OCI-LY7 (cell line): Measurements from ENCODE around the gene CARD19.

Experiments
- EZH2phosphoT487 ChIP-seq: fragments of 200-600 bp; sonication (generic); IDR thresholded peaks from 2 replicates; pipeline ENCODE4 v1.6.1; 2018; ENCODE audit warnings: low read depth, borderline replicate concordance, mild to moderate bottlenecking, mixed run types, antibody characterized with exemption, low read length, moderate library complexity, mixed read lengths
- TF ChIP-seq, protein P1 (sequence below): fragments of 200-600 bp; sonication (generic); conservative IDR thresholded peaks from 2 replicates; pipeline ENCODE4 v1.5.1; 2014; ENCODE audit warnings: mild to moderate bottlenecking, antibody characterized with exemption, low read length, moderate library complexity, mixed read lengths

DNA sequence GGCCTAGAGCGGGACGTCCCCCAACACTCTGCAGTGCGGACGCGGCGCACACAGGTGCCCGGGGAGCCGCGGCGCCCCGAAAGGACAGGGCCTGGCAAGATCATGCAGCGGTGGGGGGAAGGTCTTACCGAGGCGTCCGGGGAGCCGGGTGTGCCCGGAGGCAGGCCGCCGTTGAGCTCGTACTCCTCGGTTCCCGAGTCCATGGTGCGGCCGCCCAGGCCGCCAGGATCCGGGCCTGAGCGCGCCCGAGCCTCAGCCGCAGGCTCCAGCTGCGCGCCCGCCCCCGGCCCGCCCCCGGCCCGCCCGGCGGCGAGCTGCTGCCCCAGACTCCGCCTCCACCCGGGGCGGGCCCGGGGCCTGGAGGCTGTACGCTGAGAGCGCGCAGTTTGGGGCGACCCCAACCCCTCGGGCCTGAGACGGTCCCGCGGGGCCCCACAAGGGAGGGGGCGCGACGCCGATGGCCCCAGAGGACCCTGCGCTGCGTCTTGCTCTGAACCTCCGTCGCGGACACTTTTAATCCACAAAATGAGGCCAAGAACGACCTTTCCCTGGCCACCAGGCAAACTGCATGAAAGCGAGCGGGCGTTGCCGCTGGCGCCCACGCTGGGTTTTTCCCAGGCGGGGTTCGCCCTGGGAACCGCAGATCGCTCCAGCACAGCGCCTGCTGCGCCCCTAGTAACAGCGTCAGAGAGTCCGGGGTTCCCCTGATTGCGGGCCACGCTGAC is 38.2 kb downstream of the CARD19 start, which contains the start of gene NINJ1:
- TF ChIP-seq, protein P1, sequence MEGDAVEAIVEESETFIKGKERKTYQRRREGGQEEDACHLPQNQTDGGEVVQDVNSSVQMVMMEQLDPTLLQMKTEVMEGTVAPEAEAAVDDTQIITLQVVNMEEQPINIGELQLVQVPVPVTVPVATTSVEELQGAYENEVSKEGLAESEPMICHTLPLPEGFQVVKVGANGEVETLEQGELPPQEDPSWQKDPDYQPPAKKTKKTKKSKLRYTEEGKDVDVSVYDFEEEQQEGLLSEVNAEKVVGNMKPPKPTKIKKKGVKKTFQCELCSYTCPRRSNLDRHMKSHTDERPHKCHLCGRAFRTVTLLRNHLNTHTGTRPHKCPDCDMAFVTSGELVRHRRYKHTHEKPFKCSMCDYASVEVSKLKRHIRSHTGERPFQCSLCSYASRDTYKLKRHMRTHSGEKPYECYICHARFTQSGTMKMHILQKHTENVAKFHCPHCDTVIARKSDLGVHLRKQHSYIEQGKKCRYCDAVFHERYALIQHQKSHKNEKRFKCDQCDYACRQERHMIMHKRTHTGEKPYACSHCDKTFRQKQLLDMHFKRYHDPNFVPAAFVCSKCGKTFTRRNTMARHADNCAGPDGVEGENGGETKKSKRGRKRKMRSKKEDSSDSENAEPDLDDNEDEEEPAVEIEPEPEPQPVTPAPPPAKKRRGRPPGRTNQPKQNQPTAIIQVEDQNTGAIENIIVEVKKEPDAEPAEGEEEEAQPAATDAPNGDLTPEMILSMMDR = no peak
- no peak for TF ChIP-seq EZH2phosphoT487
